ENCODE measurements around the gene CPED1. TPM values are rescaled to one million over a fixed set of nuclear protein-coding genes. Genes with fewer than 3 reads are reported as not detected.

CPED1 gene
- total RNA-seq, 1 experiment from 2014 or later: 0.39 TPM

- Histone ChIP-seq H3K4me1 (ENCODE audit: control insufficient read depth, insufficient read depth, low read length) (no peaks in the 10 kb centered on the region; the same call in 1 of the 2 replicates), H3K9me3 (ENCODE audit: control insufficient read depth, insufficient read depth, low read depth, low read length) (no peaks in the 10 kb centered on the region), H3K27ac (ENCODE audit: low read length) (no peak overlapping the region), H3K36me3 (ENCODE audit: control insufficient read depth, insufficient read depth, low read length) (no peaks in the 10 kb centered on the region), H3K27me3 (ENCODE audit: control insufficient read depth, insufficient read depth, low read length) (no peaks in the 10 kb centered on the region), H3K4me3 (ENCODE audit: low read depth in 2 of 2, low read length in 2 of 2) (no peak overlapping the region)
- ATAC-seq: no peak
- in situ Hi-C loops (cut with HindIII; ENCODE audit: low pct_unique_long_range_greater_than_20kb, low sequenced_read_pairs) (no loop called here), intact Hi-C loops (cut with micrococcal nuclease; ENCODE audit: unreplicated experiment) (no loop called here)
- CTCF ChIA-PET: no interaction called here
- no peak for TF ChIP-seq SIN3A (IDR thresholded peaks at IDR 0.05; ENCODE audit: borderline replicate concordance, insufficient read depth, low read depth, low read length)
- no peak for TF ChIP-seq TCF7L2 (IDR thresholded peaks at IDR 0.05; ENCODE audit: low read depth, low read length)
- no peak for TF ChIP-seq REST (IDR thresholded peaks at IDR 0.05; ENCODE audit: insufficient read depth in 1 of 2, low read depth in 2 of 2, low read length in 1 of 2)
- TF ChIP-seq CTCF (IDR thresholded peaks at IDR 0.05): no peak
- TF ChIP-seq POLR2AphosphoS5 (IDR thresholded peaks at IDR 0.05; ENCODE audit: low read depth, low read length): no peak
- POLR2A ChIA-PET: no interaction called here
- no TSS peak for BruUV-seq (replicated peaks)
- no peak for DNase-seq (ENCODE audit: low read depth, low spot score)
Measured at GRCh38 chr7:121306565-121306964, 318.1 kb downstream of the CPED1 start.

GRCh38 chr7:121307021-121307574 is 318.6 kb downstream of the CPED1 start:
- H3K9me3 ChIP-seq (ENCODE audit: control insufficient read depth, insufficient read depth, low read depth, low read length): no peaks in the 10 kb centered on the region
- H3K27me3 ChIP-seq (ENCODE audit: control insufficient read depth, insufficient read depth, low read length): no peaks in the 10 kb centered on the region
- ChIA-PET CTCF (no interaction called here), POLR2A (no interaction called here)
- H3K36me3 ChIP-seq (ENCODE audit: control insufficient read depth, insufficient read depth, low read length): no peaks in the 10 kb centered on the region
- H3K27ac ChIP-seq (ENCODE audit: low read length): no peak overlapping the region
- intact Hi-C loops (cut with micrococcal nuclease; ENCODE audit: unreplicated experiment) (no loop called here), in situ Hi-C loops (cut with HindIII; ENCODE audit: low pct_unique_long_range_greater_than_20kb, low sequenced_read_pairs) (no loop called here)
- H3K4me3 ChIP-seq (ENCODE audit: low read depth in 2 of 2, low read length in 2 of 2): no peak overlapping the region
- no peaks in the 10 kb centered on the region; the same call in 1 of the 2 replicates for H3K4me1 ChIP-seq (ENCODE audit: control insufficient read depth, insufficient read depth, low read length)
- TF ChIP-seq TCF7L2 (IDR thresholded peaks at IDR 0.05; ENCODE audit: low read depth, low read length): no peak
- TF ChIP-seq CTCF (IDR thresholded peaks at IDR 0.05): no peak
- no peak for TF ChIP-seq POLR2AphosphoS5 (IDR thresholded peaks at IDR 0.05; ENCODE audit: low read depth, low read length)
- DNase-seq (ENCODE audit: low read depth, low spot score) (no peak), ATAC-seq (no peak)
- BruUV-seq (replicated peaks): no TSS peak
